Endodermal cell (in vitro differentiated cells): ENCODE data around the gene TRIM15. TPM values are rescaled to one million over a fixed set of nuclear protein-coding genes. Genes with fewer than 3 reads are reported as not detected.
"Not testable (repeated sequence)": the region's sequence is repeated elsewhere in the genome, so short reads cannot be mapped to it uniquely, and the experiment has no call there.

Experiments
- DNase-seq: peaks from one replicate; pipeline ENCODE4 v3.0.0-alpha.2; 2017
- H3K27ac ChIP-seq: 2 replicates; pipeline ENCODE4 v1.5.1; 2013; ENCODE audit warnings: mild to moderate bottlenecking, low read depth, low read length, moderate library complexity
- H3K27me3 ChIP-seq: 2 replicates; pipeline ENCODE4 v1.6.1; 2013; ENCODE audit warnings: mild to moderate bottlenecking, low read length, moderate library complexity; ENCODE audit not compliant: insufficient read depth, control insufficient read depth, poor library complexity, severe bottlenecking
- H3K36me3 ChIP-seq: 2 replicates; pipeline ENCODE4 v1.7.0; 2013; ENCODE audit warnings: mild to moderate bottlenecking, low read length, moderate library complexity; ENCODE audit not compliant: control insufficient read depth, insufficient read depth
- H3K4me1 ChIP-seq: one replicate; pipeline ENCODE4 v1.7.0; 2013; ENCODE audit warnings: low read length; ENCODE audit not compliant: control insufficient read depth, insufficient read depth
- H3K4me3 ChIP-seq: 2 replicates; pipeline ENCODE4 v1.5.1; 2013; ENCODE audit warnings: mild to moderate bottlenecking, low read length, moderate library complexity
- H3K9ac ChIP-seq: 2 replicates; pipeline ENCODE4 v1.6.1; 2013; ENCODE audit warnings: mild to moderate bottlenecking, low read length, moderate library complexity; ENCODE audit not compliant: poor library complexity, severe bottlenecking; ENCODE audit errors: extremely low read depth
- H3K9me3 ChIP-seq: 2 replicates; pipeline ENCODE4 v1.6.1; 2013; ENCODE audit warnings: mild to moderate bottlenecking, low read length, moderate library complexity; ENCODE audit not compliant: control insufficient read depth
- H3K27ac Mint-ChIP-seq: 2 replicates; pipeline ENCODE4 v1.8.0; 2020; ENCODE audit warnings: mixed read lengths
- H3K27me3 Mint-ChIP-seq: 2 replicates; pipeline ENCODE4 v1.8.0; 2021; ENCODE audit warnings: mild to moderate bottlenecking, mixed read lengths; ENCODE audit not compliant: insufficient read depth
- H3K36me3 Mint-ChIP-seq: 2 replicates; pipeline ENCODE4 v1.8.0; 2020; ENCODE audit warnings: low read depth, mixed read lengths
- H3K4me1 Mint-ChIP-seq: 2 replicates; pipeline ENCODE4 v1.8.0; 2020; ENCODE audit warnings: mixed read lengths
- H3K4me3 Mint-ChIP-seq: 2 replicates; pipeline ENCODE4 v1.8.0; 2020; ENCODE audit warnings: mild to moderate bottlenecking, moderate library complexity, mixed read lengths
- H3K9me3 Mint-ChIP-seq: 2 replicates; pipeline ENCODE4 v1.8.0; 2020; ENCODE audit warnings: mild to moderate bottlenecking, mixed read lengths
- WGBS, 2 experiments: methylation state at CpG; one replicate each; pipeline versions ENCODE4 v1.1.5 to v1.1.7; 2013; ENCODE audit warnings: missing lambda C conversion rate in 2 of 2, mixed read lengths in 1 of 2; ENCODE audit not compliant: insufficient coverage in 1 of 2, insufficient read length in 1 of 2; 5-methylcytosine and 5-hydroxymethylcytosine counted together
- long read RNA-seq, 4 experiments: library from polyadenylated mRNA in 2 of 4; library from RNA in 1 of 4; library from capped mRNA in 1 of 4; stranded (forward) in 3 of 4; unstranded in 1 of 4; transcript quantifications; one replicate each; pipeline ENCODE4 v2.0.0, GENCODE V29; 2020 to 2021; ENCODE audit warnings: inconsistent platforms in 1 of 4
- polyA plus RNA-seq, 2 experiments: library from polyadenylated mRNA; stranded (reverse); fragments of 50-300 nt; gene quantifications; one replicate each; pipeline ENCODE4 v1.2.3, GENCODE V29; 2013
- total RNA-seq, 2 donors: library from RNA; stranded (reverse); fragmentation: NEBNext Ultra II Directional in 1 of 2; extraction: Animal tissue kit (Norgen Biotek cat#: 25700) in 1 of 2; gene quantifications; 2 replicates in 1 of 2; 3 replicates in 1 of 2; pipeline ENCODE4 v1.2.1, GENCODE V29; 2021
- TF ChIP-seq, protein P1 (sequence below): fragments of 200-600 bp; sonication (generic); conservative IDR thresholded peaks from 2 replicates; pipeline ENCODE4 v1.5.0; 2021; ENCODE audit warnings: antibody characterized with exemption, mild to moderate bottlenecking

The TRIM15 gene
- not detected for total RNA-seq
- not detected for polyA plus RNA-seq (2013, experiment 1 of 2)
- not detected for polyA plus RNA-seq (2013, experiment 2 of 2)
- long read RNA-seq, experiment 1: 0 reads
- long read RNA-seq, experiment 2: 0 reads
- long read RNA-seq, experiment 3: 0 reads
- long read RNA-seq, experiment 4: 0 reads

DNA sequence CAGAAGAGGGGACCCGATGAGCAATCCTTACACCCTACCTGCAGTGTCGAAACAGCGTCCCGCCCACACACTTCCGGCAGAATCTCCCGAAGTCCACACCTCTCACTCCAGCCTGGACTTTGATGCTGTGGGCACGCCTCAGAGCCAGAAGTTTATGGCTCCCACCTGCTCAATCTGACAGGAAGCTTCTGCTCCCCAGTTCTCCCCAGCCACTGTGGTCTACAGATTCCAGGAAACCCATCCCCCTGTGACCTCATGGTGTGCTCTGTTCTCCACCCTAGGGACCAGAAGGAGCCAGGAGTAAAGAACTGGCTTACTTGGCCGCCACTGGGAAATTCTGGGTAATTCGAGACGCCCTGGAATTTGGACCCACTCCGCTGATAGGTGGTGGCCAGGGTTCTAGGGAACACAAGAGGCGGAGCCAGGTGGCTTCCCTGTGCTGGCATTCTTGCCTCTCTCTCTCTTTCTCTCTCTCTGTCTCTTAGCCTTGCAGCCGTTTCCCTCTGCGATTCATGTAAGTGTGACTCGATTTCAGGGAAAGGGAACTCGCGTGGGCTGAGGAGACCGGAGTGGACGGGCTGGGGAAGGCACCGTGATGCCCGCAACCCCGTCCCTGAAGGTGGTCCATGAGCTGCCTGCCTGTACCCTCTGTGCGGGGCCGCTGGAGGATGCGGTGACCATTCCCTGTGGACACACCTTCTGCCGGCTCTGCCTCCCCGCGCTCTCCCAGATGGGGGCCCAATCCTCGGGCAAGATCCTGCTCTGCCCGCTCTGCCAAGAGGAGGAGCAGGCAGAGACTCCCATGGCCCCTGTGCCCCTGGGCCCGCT, at the start of gene TRIM15:
TSS of gene TRIM15 (plus strand) at position 457 of the 828 bp plus-strand sequence. CDS start at position 596, 139 bp downstream.
- Histone ChIP-seq H3K27me3 (peaks cover 35% of the 10 kb centered on the region), H3K9ac (no peak within 1 kb of the TSS), H3K36me3 (no peaks in the 10 kb centered on the region), H3K4me3 (no peak within 1 kb of the TSS), H3K9me3 (no peaks in the 10 kb centered on the region), H3K4me1 (no peaks in the 10 kb centered on the region), H3K27ac (no peak within 1 kb of the TSS)
- Mint-ChIP-seq H3K27me3 (peaks cover 65% of the 10 kb centered on the region), H3K4me3 (no peak within 1 kb of the TSS), H3K4me1 (no peaks in the 10 kb centered on the region), H3K27ac (no peak within 1 kb of the TSS), H3K36me3 (no peaks in the 10 kb centered on the region), H3K9me3 (no peaks in the 10 kb centered on the region)
- 90% methylated on average over 20 to 31 of the region's 31 CpGs for WGBS, 2 experiments
- DNase-seq: peak; percentile 67
- TF ChIP-seq, protein P1, sequence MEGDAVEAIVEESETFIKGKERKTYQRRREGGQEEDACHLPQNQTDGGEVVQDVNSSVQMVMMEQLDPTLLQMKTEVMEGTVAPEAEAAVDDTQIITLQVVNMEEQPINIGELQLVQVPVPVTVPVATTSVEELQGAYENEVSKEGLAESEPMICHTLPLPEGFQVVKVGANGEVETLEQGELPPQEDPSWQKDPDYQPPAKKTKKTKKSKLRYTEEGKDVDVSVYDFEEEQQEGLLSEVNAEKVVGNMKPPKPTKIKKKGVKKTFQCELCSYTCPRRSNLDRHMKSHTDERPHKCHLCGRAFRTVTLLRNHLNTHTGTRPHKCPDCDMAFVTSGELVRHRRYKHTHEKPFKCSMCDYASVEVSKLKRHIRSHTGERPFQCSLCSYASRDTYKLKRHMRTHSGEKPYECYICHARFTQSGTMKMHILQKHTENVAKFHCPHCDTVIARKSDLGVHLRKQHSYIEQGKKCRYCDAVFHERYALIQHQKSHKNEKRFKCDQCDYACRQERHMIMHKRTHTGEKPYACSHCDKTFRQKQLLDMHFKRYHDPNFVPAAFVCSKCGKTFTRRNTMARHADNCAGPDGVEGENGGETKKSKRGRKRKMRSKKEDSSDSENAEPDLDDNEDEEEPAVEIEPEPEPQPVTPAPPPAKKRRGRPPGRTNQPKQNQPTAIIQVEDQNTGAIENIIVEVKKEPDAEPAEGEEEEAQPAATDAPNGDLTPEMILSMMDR: no peak

DNA sequence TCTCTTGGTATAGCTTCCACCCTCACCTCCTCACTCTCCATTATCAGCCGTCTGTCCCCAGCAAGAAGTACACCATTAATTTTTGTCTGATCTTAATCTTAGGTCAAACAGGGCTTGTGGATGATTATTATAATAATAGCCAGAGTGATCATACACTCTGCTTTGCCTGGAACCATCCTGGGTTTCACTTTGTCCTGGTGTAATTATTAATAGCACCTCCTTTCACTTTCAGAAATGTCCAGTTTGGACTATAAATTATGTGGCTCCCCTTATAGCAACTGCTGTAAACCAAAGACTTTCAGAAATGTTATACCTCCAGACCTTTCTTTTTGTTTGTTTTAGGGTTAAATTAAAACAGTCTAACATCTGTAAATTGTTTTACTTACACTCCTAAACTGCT, 49.5 kb upstream of the TRIM15 start:
- Histone ChIP-seq H3K4me3 (no peak overlapping the region), H3K27me3 (peaks cover 50% of the 10 kb centered on the region), H3K9me3 (no peaks in the 10 kb centered on the region), H3K36me3 (no peaks in the 10 kb centered on the region), H3K9ac (no peak overlapping the region), H3K27ac (no peak overlapping the region), H3K4me1 (no peaks in the 10 kb centered on the region)
- no peaks in the 10 kb centered on the region for H3K4me1 Mint-ChIP-seq
- H3K27me3 Mint-ChIP-seq: peaks cover 58% of the 10 kb centered on the region
- 100% methylated on average over 1 of the region's 1 CpG; no CpG with 5 or more reads in 1 of the 2 experiments for WGBS, 2 experiments
- no peaks in the 10 kb centered on the region for H3K36me3 Mint-ChIP-seq
- DNase-seq: no peak
- TF ChIP-seq, protein P1: no peak
- no peak overlapping the region for H3K27ac Mint-ChIP-seq
- no peak overlapping the region for H3K4me3 Mint-ChIP-seq
- no peaks in the 10 kb centered on the region for H3K9me3 Mint-ChIP-seq

DNA sequence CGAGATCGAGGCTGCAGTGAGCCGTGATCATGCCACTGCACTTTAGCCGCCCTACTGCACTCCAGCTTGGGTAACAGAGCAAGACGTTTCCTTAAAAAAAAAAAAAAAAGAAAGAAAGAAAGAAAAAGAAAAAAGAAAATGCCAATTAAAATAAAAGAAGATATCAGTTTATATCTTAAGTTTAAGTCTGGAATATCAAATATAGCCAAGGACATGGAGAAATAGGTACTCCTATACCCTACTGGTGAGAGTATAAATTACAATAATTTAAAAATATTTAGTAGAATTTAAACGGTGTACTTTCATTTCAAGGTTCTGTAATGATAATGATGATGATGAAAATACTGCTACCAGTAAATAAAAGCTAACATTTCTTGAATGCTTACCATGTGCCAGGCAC, 46.6 kb upstream of the TRIM15 start:
- TF ChIP-seq, protein P1: peak; percentile 56
- Histone ChIP-seq H3K36me3 (no peaks in the 10 kb centered on the region), H3K4me3 (no peak overlapping the region), H3K27me3 (peaks cover 36% of the 10 kb centered on the region), H3K9me3 (no peaks in the 10 kb centered on the region), H3K27ac (no peak overlapping the region), H3K4me1 (no peaks in the 10 kb centered on the region), H3K9ac (no peak overlapping the region)
- Mint-ChIP-seq H3K4me1 (no peaks in the 10 kb centered on the region), H3K9me3 (no peaks in the 10 kb centered on the region), H3K36me3 (no peaks in the 10 kb centered on the region), H3K4me3 (no peak overlapping the region), H3K27ac (no peak overlapping the region), H3K27me3 (peaks cover 47% of the 10 kb centered on the region)
- 84 to 93% methylated on average over 3 to 6 of the region's 6 CpGs for WGBS, 2 experiments
- DNase-seq: no peak

DNA sequence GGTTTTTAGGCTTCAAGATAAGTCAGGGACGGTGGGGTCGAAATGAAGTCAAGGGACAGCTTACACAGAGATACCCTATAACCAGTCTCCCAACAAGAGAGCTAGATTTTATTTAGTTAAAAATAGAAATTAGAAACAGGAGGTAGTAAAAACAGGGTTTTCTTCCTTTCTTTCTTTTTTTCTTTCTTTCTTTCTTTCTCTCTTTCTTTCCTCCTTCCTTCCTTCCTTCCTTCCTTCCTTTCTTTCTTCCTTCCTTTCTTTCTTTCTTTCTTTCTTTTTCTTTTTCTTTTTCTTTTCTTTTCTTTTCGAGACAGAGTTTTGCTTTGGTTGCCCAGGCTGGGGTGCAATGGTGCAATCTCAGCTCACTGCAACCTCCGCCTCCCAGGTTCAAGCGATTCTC, 44.7 kb upstream of the TRIM15 start:
- peaks cover 37% of the 10 kb centered on the region for H3K27me3 Mint-ChIP-seq
- H3K4me1 Mint-ChIP-seq, H3K36me3 ChIP-seq, H3K27ac Mint-ChIP-seq, H3K4me3 ChIP-seq, H3K36me3 Mint-ChIP-seq, H3K27ac ChIP-seq, H3K4me1 ChIP-seq, H3K4me3 Mint-ChIP-seq, H3K9ac ChIP-seq, H3K9me3 Mint-ChIP-seq, DNase-seq, H3K9me3 ChIP-seq: not testable (repeated sequence)
- 89 to 91% methylated on average over 2 to 5 of the region's 5 CpGs for WGBS, 2 experiments
- H3K27me3 ChIP-seq: peaks cover 28% of the 10 kb centered on the region
